ENCODE data around the gene SETD1A.

SETD1A gene

GRCh38 chr16:30920891-30921290, 36.7 kb upstream of the SETD1A start:
- TF ChIP-seq MYC (IDR thresholded peaks at IDR 0.05; ENCODE audit: low read depth, low read length): no peak
- TF ChIP-seq, protein P1, sequence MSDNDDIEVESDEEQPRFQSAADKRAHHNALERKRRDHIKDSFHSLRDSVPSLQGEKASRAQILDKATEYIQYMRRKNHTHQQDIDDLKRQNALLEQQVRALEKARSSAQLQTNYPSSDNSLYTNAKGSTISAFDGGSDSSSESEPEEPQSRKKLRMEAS (IDR thresholded peaks at IDR 0.05; ENCODE audit: low read depth, low read length): no peak
- TF ChIP-seq POLR2A (IDR thresholded peaks at IDR 0.05; ENCODE audit: extremely low read depth, insufficient read length): no peak
- TF ChIP-seq, protein P2, sequence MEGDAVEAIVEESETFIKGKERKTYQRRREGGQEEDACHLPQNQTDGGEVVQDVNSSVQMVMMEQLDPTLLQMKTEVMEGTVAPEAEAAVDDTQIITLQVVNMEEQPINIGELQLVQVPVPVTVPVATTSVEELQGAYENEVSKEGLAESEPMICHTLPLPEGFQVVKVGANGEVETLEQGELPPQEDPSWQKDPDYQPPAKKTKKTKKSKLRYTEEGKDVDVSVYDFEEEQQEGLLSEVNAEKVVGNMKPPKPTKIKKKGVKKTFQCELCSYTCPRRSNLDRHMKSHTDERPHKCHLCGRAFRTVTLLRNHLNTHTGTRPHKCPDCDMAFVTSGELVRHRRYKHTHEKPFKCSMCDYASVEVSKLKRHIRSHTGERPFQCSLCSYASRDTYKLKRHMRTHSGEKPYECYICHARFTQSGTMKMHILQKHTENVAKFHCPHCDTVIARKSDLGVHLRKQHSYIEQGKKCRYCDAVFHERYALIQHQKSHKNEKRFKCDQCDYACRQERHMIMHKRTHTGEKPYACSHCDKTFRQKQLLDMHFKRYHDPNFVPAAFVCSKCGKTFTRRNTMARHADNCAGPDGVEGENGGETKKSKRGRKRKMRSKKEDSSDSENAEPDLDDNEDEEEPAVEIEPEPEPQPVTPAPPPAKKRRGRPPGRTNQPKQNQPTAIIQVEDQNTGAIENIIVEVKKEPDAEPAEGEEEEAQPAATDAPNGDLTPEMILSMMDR (IDR thresholded peaks at IDR 0.05; ENCODE audit: low read depth, low read length): no peak
- DNase-seq (ENCODE audit: low read depth): no peak
- H3K4me3 ChIP-seq (ENCODE audit: low read depth, low read length): no peak overlapping the region

DNA sequence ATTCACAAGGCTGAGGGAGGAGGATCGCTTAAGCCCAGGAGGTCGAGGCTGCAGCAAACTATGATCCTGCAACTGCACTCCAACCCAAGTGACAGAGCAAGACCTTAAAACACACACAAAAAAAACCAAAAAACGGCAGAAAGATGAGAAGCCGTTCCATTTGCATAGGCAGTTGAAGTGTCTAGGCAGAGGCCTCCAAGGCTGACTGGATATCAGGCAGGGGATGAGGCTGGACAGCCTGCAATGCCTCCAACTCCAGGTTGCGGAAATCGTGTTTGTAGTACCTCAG, 36.2 kb upstream of the SETD1A start:
- H3K4me3 ChIP-seq (ENCODE audit: low read depth, low read length): peak overlapping the region; percentile 60
- TF ChIP-seq, protein P2 (IDR thresholded peaks at IDR 0.05; ENCODE audit: low read depth, low read length): no peak
- 0 out of 2 replicates have a peak, but pooled peaks have one; percentile 49 for TF ChIP-seq MYC (IDR thresholded peaks at IDR 0.05; ENCODE audit: low read depth, low read length)
- no peak for TF ChIP-seq POLR2A (IDR thresholded peaks at IDR 0.05; ENCODE audit: extremely low read depth, insufficient read length)
- TF ChIP-seq, protein P1 (IDR thresholded peaks at IDR 0.05; ENCODE audit: low read depth, low read length): no peak
- no peak for DNase-seq (ENCODE audit: low read depth)

GRCh38 chr16:30921748-30922419, 35.7 kb upstream of the SETD1A start:
- TF ChIP-seq MYC (IDR thresholded peaks at IDR 0.05; ENCODE audit: low read depth, low read length): no peak
- TF ChIP-seq, protein P1 (IDR thresholded peaks at IDR 0.05; ENCODE audit: low read depth, low read length): peak; percentile 53; the same call in 1 of the 2 replicates
- TF ChIP-seq POLR2A (IDR thresholded peaks at IDR 0.05; ENCODE audit: extremely low read depth, insufficient read length): no peak
- TF ChIP-seq, protein P2 (IDR thresholded peaks at IDR 0.05; ENCODE audit: low read depth, low read length): peak; percentile 77
- peak; percentile 93 for DNase-seq (ENCODE audit: low read depth)
- H3K4me3 ChIP-seq (ENCODE audit: low read depth, low read length): peak overlapping the region; percentile 60

DNA sequence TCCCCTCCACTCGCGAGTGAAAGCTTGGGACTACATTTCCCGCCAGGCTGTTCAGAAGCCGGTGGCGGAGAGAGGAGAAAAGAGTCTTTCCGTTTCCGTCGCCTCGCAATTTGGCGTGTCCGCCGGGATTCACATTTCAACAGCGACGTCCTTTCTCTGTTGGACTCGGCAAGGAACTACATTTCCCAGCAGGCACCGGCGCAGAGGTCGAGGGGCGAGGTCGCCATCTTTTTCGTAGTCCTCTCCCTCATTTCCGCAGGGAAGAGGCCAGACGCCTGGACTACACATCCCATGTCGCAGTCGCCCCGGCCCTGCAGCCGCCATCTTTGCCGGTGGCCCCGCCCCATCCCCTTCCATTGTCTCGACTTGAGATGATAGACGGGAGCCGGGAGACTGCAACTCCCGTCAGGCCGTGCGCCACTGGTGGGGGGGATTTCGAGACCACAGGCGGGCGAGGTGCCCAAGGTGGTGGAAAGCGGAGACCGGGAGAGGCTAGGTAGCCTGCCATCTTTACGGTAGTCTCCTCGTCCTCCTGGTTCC, 35.1 kb upstream of the SETD1A start:
- TF ChIP-seq MYC (IDR thresholded peaks at IDR 0.05; ENCODE audit: low read depth, low read length) (peak; percentile 45), POLR2A (IDR thresholded peaks at IDR 0.05; ENCODE audit: extremely low read depth, insufficient read length) (no peak)
- TF ChIP-seq, protein P1 (IDR thresholded peaks at IDR 0.05; ENCODE audit: low read depth, low read length): peak; percentile 49; the same call in 1 of the 2 replicates
- H3K4me3 ChIP-seq (ENCODE audit: low read depth, low read length): peak overlapping the region; percentile 98
- DNase-seq (ENCODE audit: low read depth): peak; percentile 100

GRCh38 chr16:30922960-30923535, 34.5 kb upstream of the SETD1A start:
- peak; percentile 100 for DNase-seq (ENCODE audit: low read depth)
- peak overlapping the region; percentile 98 for H3K4me3 ChIP-seq (ENCODE audit: low read depth, low read length)
- peak; percentile 26 for TF ChIP-seq POLR2A (IDR thresholded peaks at IDR 0.05; ENCODE audit: extremely low read depth, insufficient read length)
- TF ChIP-seq, protein P1 (IDR thresholded peaks at IDR 0.05; ENCODE audit: low read depth, low read length): peak; percentile 56; the same call in 1 of the 2 replicates
- TF ChIP-seq, protein P2 (IDR thresholded peaks at IDR 0.05; ENCODE audit: low read depth, low read length): no peak
- TF ChIP-seq MYC (IDR thresholded peaks at IDR 0.05; ENCODE audit: low read depth, low read length): peak; percentile 68; the same call in 1 of the 2 replicates

Measured in NB4 (cell line).